ENCODE data around the gene FGFBP2.

Gene FGFBP2

DNA sequence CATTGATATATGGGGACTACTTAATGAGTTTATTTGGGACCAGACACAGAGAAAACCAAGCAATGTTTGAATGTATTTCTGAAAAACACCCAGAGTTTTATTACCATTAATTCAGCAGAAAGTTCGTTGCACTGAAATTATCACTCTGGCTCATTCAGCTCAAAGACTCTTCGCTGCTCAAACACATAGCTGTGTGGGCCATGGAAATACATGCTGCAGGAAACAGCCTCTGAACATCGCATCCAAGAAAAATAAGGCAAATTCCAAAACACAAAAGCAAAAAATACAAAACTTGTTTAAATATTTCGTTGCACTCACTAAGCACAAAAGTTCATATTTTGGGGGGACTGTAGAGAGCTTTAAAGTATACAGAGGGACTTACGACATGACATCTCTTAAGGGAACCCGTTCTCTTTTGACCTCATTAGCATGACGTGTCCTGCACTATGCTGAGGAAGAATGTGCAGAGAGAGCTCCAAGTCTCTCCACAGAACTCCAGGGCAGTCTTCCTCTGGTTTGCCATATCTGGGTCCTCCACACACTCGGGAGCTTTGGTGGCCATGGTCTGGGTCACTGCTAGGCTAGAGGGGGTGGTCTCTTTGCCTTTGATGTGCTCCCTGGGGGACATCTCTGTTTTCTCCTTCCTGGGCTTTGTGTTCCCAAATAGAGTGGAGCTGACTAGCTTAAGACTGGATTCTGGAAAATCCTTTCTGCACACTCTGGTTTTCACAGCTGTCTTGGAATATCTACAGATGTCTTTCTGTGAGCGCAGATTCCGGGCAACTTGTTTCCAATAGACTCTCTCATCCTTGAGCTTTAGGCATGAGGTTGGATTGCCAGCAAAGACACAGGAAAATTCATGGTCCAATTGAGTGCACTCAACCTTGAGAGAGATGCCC is 27.2 kb downstream of the FGFBP2 start:
- no peak overlapping the region for H3K4me2 ChIP-seq

GRCh38 chr4:15934259-15934658 is 28.7 kb downstream of the FGFBP2 start:
- no peak overlapping the region for H3K4me3 ChIP-seq (IDR thresholded peaks at IDR 0.05; ENCODE audit: insufficient read depth, low read depth, low read length)
- no peaks in the 10 kb centered on the region for H3K4me1 ChIP-seq (ENCODE audit: low read depth, poor library complexity, severe bottlenecking)
- no peak overlapping the region for H3K27ac ChIP-seq
- H3K36me3 ChIP-seq (ENCODE audit: insufficient read depth), result no peaks in the 10 kb centered on the region
- H3K27me3 ChIP-seq (ENCODE audit: insufficient read depth, low read depth), result no peaks in the 10 kb centered on the region
- no peak for TF ChIP-seq CTCF (conservative IDR thresholded peaks at IDR 0.05; ENCODE audit: low read depth, low read length)
- H2AFZ ChIP-seq (ENCODE audit: low read depth), result no peak overlapping the region
- H3K9ac ChIP-seq, result no peak overlapping the region
- no peaks in the 10 kb centered on the region for H3K79me2 ChIP-seq (ENCODE audit: insufficient read depth, low read depth)
- H3K4me2 ChIP-seq, result no peak overlapping the region
- no peaks in the 10 kb centered on the region for H4K20me1 ChIP-seq (ENCODE audit: insufficient read depth)

More for the DNA sequence above, 27.2 kb downstream of the FGFBP2 start:
- Histone ChIP-seq H3K4me3 (IDR thresholded peaks at IDR 0.05; ENCODE audit: insufficient read depth, low read depth, low read length) (no peak overlapping the region), H3K27ac (no peak overlapping the region), H3K36me3 (ENCODE audit: insufficient read depth) (no peaks in the 10 kb centered on the region), H3K27me3 (ENCODE audit: insufficient read depth, low read depth) (no peaks in the 10 kb centered on the region), H3K79me2 (ENCODE audit: insufficient read depth, low read depth) (no peaks in the 10 kb centered on the region), H3K4me1 (ENCODE audit: low read depth, poor library complexity, severe bottlenecking) (no peaks in the 10 kb centered on the region), H3K9ac (no peak overlapping the region), H4K20me1 (ENCODE audit: insufficient read depth) (no peaks in the 10 kb centered on the region), H2AFZ (ENCODE audit: low read depth) (no peak overlapping the region)
- TF ChIP-seq CTCF (conservative IDR thresholded peaks at IDR 0.05; ENCODE audit: low read depth, low read length), result no peak

DNA sequence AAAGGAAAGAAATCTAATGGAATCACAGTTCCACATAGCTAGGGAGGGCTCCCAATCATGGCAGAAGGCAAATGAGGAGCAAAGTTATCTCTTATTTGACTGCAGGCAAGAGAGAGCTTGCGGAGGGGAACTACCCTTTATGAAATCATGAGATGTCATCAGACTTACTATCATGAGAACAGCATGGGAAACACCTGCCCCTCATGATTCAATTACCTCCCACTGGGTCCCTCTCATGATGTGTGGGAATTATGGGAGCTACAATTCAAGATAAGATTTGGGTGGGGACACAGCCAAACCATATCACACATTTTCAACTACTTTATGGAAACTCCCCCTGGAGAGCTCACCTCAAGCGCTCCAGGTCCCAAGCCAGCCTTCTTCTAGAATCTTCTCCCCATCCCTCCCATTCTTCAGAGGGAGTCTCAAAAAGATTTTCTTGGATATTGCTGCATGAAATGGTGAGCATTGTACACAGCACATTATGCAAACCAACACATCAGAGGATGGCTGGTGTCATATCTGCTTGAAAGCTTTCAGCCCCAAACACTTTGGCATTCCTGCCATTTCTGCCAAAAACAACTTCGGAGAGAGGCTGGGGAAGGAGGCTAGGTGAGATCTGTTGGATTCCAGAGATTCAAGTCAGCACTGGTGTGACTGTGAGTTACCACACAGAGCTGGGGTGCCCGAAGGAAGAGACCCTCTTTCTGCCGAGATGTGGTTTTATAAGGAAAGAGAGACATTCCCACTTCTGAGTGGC is 31.3 kb downstream of the FGFBP2 start:
- Histone ChIP-seq H3K27ac (no peak overlapping the region), H3K4me3 (IDR thresholded peaks at IDR 0.05; ENCODE audit: insufficient read depth, low read depth, low read length) (no peak overlapping the region), H4K20me1 (ENCODE audit: insufficient read depth) (no peaks in the 10 kb centered on the region), H3K27me3 (ENCODE audit: insufficient read depth, low read depth) (no peaks in the 10 kb centered on the region), H3K9ac (no peak overlapping the region), H3K36me3 (ENCODE audit: insufficient read depth) (no peaks in the 10 kb centered on the region), H3K4me2 (no peak overlapping the region), H3K4me1 (ENCODE audit: low read depth, poor library complexity, severe bottlenecking) (no peaks in the 10 kb centered on the region), H2AFZ (ENCODE audit: low read depth) (no peak overlapping the region), H3K79me2 (ENCODE audit: insufficient read depth, low read depth) (no peaks in the 10 kb centered on the region)
- no peak for TF ChIP-seq CTCF (conservative IDR thresholded peaks at IDR 0.05; ENCODE audit: low read depth, low read length)

DNA sequence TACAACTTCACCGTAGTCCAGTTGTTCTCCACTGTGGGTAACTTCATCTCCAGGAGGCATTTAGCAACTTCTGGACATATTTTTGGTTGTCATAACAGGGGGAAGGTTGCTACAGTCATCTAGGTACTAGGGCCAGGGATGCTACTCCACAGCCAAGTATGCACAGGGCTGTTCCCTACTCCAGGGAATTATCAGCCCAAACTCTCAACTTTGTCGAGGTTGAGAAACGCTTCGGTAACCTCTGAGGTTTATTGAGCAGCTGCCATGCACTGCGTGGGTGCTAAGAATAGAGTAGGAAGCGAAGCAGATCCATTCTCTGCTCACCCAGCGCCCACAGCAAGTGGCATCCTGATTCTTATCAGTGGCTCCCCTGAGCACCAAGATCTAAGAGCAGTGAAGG is 32.7 kb downstream of the FGFBP2 start:
- no peak overlapping the region for H3K9ac ChIP-seq
- no peaks in the 10 kb centered on the region for H3K79me2 ChIP-seq (ENCODE audit: insufficient read depth, low read depth)
- no peak overlapping the region for H2AFZ ChIP-seq (ENCODE audit: low read depth)
- H3K36me3 ChIP-seq (ENCODE audit: insufficient read depth), result no peaks in the 10 kb centered on the region
- H3K27ac ChIP-seq, result no peak overlapping the region
- no peak overlapping the region for H3K4me3 ChIP-seq (IDR thresholded peaks at IDR 0.05; ENCODE audit: insufficient read depth, low read depth, low read length)
- TF ChIP-seq CTCF (conservative IDR thresholded peaks at IDR 0.05; ENCODE audit: low read depth, low read length), result no peak
- H3K4me1 ChIP-seq (ENCODE audit: low read depth, poor library complexity, severe bottlenecking), result no peaks in the 10 kb centered on the region
- H3K27me3 ChIP-seq (ENCODE audit: insufficient read depth, low read depth), result no peaks in the 10 kb centered on the region
- no peaks in the 10 kb centered on the region for H4K20me1 ChIP-seq (ENCODE audit: insufficient read depth)
- H3K4me2 ChIP-seq, result no peak overlapping the region
